C4-2B (cell line): ENCODE data around the gene TEX101.

Experiments used
- CTCF ChIP-seq: fragments of 450-650 bp; conservative IDR thresholded peaks from 2 replicates; pipeline ENCODE4 v1.5.1; 2017; ENCODE audit warnings: mild to moderate bottlenecking
- ZFX ChIP-seq: fragments of 450-650 bp; IDR thresholded peaks from 2 replicates; pipeline ENCODE4 v1.6.1; 2017

- TF ChIP-seq CTCF (no peak), ZFX (no peak)
Observed at GRCh38 chr19:43450545-43450997, 35.9 kb downstream of the TEX101 start.
